ENCODE results near the gene BATF3. TPM values are rescaled to one million over a fixed set of nuclear protein-coding genes. Genes with fewer than 3 reads are reported as not detected.
A peak's percentile ranks its signal among the peaks of the same experiment; 100 is the strongest.

BATF3 gene
- total and polyA plus RNA-seq, 2 of the 4 experiments (the other 2 are of a cell fraction) = 1.6 to 3.9 TPM

DNA sequence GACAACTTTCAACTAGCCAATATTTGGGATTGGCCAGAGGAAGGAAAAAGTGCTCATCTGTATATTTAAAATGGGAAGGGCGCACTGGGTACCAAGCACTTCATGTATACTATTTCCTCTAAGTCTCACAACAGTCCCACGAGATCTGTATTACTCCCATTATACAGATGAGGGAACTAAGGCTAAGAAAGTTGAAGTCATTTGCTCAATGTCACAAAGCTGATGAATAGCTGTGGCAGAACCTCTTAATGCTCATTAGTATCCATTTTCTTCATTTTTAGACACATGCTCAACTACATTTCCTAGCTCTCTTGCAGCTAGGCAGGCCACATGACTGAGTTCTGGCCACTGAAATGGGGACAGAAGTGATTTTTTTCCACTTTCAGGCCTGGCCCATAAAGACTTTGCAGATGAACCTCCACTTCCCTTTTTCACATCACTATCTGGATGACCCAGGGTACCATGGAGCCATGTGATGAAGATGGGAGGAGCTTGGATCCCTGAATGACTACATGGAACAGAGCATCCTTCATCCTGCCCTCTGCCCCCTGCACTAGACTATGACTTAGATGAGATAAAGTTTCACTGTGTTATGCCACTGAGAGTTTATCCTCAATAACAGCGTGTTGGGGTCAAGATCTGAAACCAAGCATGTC, 59.3 kb downstream of the BATF3 start:
- no peak overlapping the region for H4K91ac ChIP-seq (ENCODE audit: insufficient read depth, low read depth, low read length)
- no peak overlapping the region for H3K56ac ChIP-seq (ENCODE audit: extremely low read depth, insufficient read depth, low read length)
- H2AFZ ChIP-seq (replicated peaks; ENCODE audit: low read length, poor library complexity) = no peak overlapping the region
- peaks cover 30% of the 10 kb centered on the region for H3K4me1 ChIP-seq (ENCODE audit: control insufficient read depth, insufficient read depth, low read length)
- H4K8ac ChIP-seq (ENCODE audit: low read depth in 2 of 2, low read length in 2 of 2) = no peak overlapping the region
- no peak overlapping the region for H2BK5ac ChIP-seq (ENCODE audit: low read depth, low read length, poor library complexity, severe bottlenecking)
- H3K27ac ChIP-seq (ENCODE audit: insufficient read depth, low read length) = no peak overlapping the region
- H3K4me2 ChIP-seq (ENCODE audit: low read depth, low read length) = no peak overlapping the region
- H2BK120ac ChIP-seq (ENCODE audit: low read depth, low read length) = peak overlapping the region; percentile 59; the same call in 1 of the 2 replicates
- intact Hi-C loops (cut with micrococcal nuclease) = no loop called here
- no peak overlapping the region for H3K23ac ChIP-seq (ENCODE audit: low read depth, low read length)
- DNase-seq = no peak
- in situ Hi-C loops (cut with MboI; ENCODE audit: low sequenced_read_pairs) = no loop called here
- H3K36me3 ChIP-seq (ENCODE audit: control insufficient read depth, insufficient read depth, low read length) = no peaks in the 10 kb centered on the region
- BruUV-seq (replicated peaks) = no TSS peak
- ChIA-PET POLR2A (ENCODE audit: unreplicated experiment) (interaction anchor here (0.6 kb wide), 1 partner anchor 152 kb away, joined by 4 read pairs; no protein-coding TSS in a partner anchor), CTCF (interaction anchor here (1.1 to 1.7 kb wide), 2 partner anchors 31 to 184 kb away, joined by 3 to 4 read pairs; no protein-coding TSS in a partner anchor)
- TF ChIP-seq CEBPB (IDR thresholded peaks at IDR 0.05; ENCODE audit: low read depth, low read length) = no peak
- TF ChIP-seq BHLHE40 (IDR thresholded peaks at IDR 0.05; ENCODE audit: low read depth, low read length) = no peak
- no peak for TF ChIP-seq MAZ (IDR thresholded peaks at IDR 0.05; ENCODE audit: borderline replicate concordance, low read depth, low read length)
- no peak for TF ChIP-seq RAD21 (IDR thresholded peaks at IDR 0.05; ENCODE audit: low read length)
- TF ChIP-seq FOS (IDR thresholded peaks at IDR 0.05; ENCODE audit: low read depth, low read length) = no peak
- TF ChIP-seq, protein P1, sequence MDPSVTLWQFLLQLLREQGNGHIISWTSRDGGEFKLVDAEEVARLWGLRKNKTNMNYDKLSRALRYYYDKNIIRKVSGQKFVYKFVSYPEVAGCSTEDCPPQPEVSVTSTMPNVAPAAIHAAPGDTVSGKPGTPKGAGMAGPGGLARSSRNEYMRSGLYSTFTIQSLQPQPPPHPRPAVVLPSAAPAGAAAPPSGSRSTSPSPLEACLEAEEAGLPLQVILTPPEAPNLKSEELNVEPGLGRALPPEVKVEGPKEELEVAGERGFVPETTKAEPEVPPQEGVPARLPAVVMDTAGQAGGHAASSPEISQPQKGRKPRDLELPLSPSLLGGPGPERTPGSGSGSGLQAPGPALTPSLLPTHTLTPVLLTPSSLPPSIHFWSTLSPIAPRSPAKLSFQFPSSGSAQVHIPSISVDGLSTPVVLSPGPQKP (IDR thresholded peaks at IDR 0.05; ENCODE audit: borderline replicate concordance, low read depth, low read length) = no peak
- no peaks in the 10 kb centered on the region for H4K20me1 ChIP-seq (ENCODE audit: insufficient read depth, low read length)
- H4K5ac ChIP-seq (ENCODE audit: low read depth, low read length) = no peak overlapping the region
- no peak overlapping the region for H2AK9ac ChIP-seq (replicated peaks; ENCODE audit: low read depth, low read length, poor library complexity)
- H3K79me1 ChIP-seq (ENCODE audit: low read depth in 1 of 2, low read length in 2 of 2) = peaks cover 0 to 4% of the 10 kb centered on the region in 2 experiments; a peak in 1 of 4 replicates
- H2BK20ac ChIP-seq (ENCODE audit: low read depth, low read length) = 0 out of 2 replicates have a peak overlapping the region, but pooled peaks have one; percentile 72
- dilution Hi-C loops (cut with HindIII; ENCODE audit: low sequenced_read_pairs, unreplicated experiment) = no loop called here
- H3K9me3 ChIP-seq (ENCODE audit: control insufficient read depth, insufficient read depth, low read length) = no peaks in the 10 kb centered on the region
- no peak for ATAC-seq (ENCODE audit: low read depth)
- H3K14ac ChIP-seq (replicated peaks; ENCODE audit: low read depth, low read length) = 0 out of 2 replicates have a peak overlapping the region, but pooled peaks have one; percentile 39
- no peak overlapping the region for H2AK5ac ChIP-seq (ENCODE audit: low read depth, low read length)
- H3K9ac ChIP-seq (ENCODE audit: low read depth, low read length) = no peak overlapping the region
- H3K9me1 ChIP-seq (ENCODE audit: insufficient read depth, low read length) = peaks cover 32% of the 10 kb centered on the region
- H3K18ac ChIP-seq (ENCODE audit: low read depth, low read length) = no peak overlapping the region; the same call in 1 of the 2 replicates
- H3K4me3 ChIP-seq (ENCODE audit: insufficient read depth, low read depth, low read length) = no peak overlapping the region
- H3K4ac ChIP-seq (ENCODE audit: low read depth, low read length) = peak overlapping the region; percentile 66
- H3K27me3 ChIP-seq (ENCODE audit: control insufficient read depth, insufficient read depth, low read length) = no peaks in the 10 kb centered on the region
- 80% methylated on average over 1 of the region's 3 CpGs; no CpG with 5 or more reads in 1 of the 2 experiments for WGBS, 2 experiments (ENCODE audit: extremely low coverage in 2 of 2, insufficient read length in 1 of 2)
- no peak overlapping the region for H2BK15ac ChIP-seq (ENCODE audit: low read depth, low read length)

Measured in IMR-90 (cell line).